Activated naive CD4-positive, alpha-beta T cell treated with anti-CD3 and anti-CD28 coated beads, Interleukin-2, amount 50 U/mL, for 24 hours (primary cell): Measurements from ENCODE around the gene JAML.

Source experiments
- H3K27ac Mint-ChIP-seq: one replicate; pipeline ENCODE4 v1.8.0; 2021; ENCODE audit warnings: mild to moderate bottlenecking, mixed read lengths
- H3K27me3 Mint-ChIP-seq: one replicate; pipeline ENCODE4 v1.8.0; 2021; ENCODE audit warnings: mixed read lengths
- H3K36me3 Mint-ChIP-seq: one replicate; pipeline ENCODE4 v1.8.0; 2021; ENCODE audit warnings: mixed read lengths
- H3K4me1 Mint-ChIP-seq: one replicate; pipeline ENCODE4 v1.8.0; 2021; ENCODE audit warnings: mixed read lengths
- H3K4me3 Mint-ChIP-seq: one replicate; pipeline ENCODE4 v1.8.0; 2021; ENCODE audit warnings: mild to moderate bottlenecking, mixed read lengths
- H3K9me3 Mint-ChIP-seq: one replicate; pipeline ENCODE4 v1.8.0; 2021; ENCODE audit warnings: mixed read lengths

Gene JAML, protein sequence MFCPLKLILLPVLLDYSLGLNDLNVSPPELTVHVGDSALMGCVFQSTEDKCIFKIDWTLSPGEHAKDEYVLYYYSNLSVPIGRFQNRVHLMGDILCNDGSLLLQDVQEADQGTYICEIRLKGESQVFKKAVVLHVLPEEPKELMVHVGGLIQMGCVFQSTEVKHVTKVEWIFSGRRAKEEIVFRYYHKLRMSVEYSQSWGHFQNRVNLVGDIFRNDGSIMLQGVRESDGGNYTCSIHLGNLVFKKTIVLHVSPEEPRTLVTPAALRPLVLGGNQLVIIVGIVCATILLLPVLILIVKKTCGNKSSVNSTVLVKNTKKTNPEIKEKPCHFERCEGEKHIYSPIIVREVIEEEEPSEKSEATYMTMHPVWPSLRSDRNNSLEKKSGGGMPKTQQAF

GRCh38 chr11:118224511-118225188 is at the start of gene JAML:
TSS of gene JAML (minus strand) at chr11:118225011. CDS start at chr11:118214866, 10,145 bp downstream.
- peaks cover 40% of the 10 kb centered on the region for H3K36me3 Mint-ChIP-seq
- no peaks in the 10 kb centered on the region for H3K27me3 Mint-ChIP-seq
- H3K27ac Mint-ChIP-seq = peak within 1 kb of the TSS; percentile 95
- peak within 1 kb of the TSS; percentile 86 for H3K4me3 Mint-ChIP-seq
- no peaks in the 10 kb centered on the region for H3K9me3 Mint-ChIP-seq
- H3K4me1 Mint-ChIP-seq = peaks cover 53% of the 10 kb centered on the region

- Mint-ChIP-seq H3K27me3 (no peaks in the 10 kb centered on the region), H3K9me3 (no peaks in the 10 kb centered on the region), H3K4me1 (peaks cover 30% of the 10 kb centered on the region), H3K36me3 (no peaks in the 10 kb centered on the region), H3K27ac (no peak overlapping the region), H3K4me3 (no peak overlapping the region)
These were observed 49.4 kb upstream of the JAML start for GRCh38 chr11:118274186-118274585.

DNA sequence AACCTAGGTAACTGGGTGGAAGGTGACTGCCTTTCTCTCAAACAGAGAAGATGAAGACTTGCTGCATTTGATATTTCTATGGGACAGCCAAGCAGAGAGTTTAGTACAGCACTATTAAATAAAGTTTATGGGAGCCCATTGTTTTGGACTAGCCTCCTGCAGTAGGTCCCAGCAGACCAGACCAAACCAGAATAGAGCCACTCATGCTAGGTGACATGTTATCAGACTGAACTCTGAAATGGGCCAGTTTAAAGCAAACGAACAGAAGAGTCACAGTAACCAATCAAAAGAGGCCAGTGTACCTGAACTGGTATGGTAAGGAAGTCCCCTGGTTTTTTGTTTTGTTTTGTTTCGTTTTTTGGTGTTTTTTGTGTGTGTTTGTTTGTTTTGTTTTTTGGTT is 47.2 kb upstream of the JAML start:
- no peaks in the 10 kb centered on the region for H3K36me3 Mint-ChIP-seq
- H3K27me3 Mint-ChIP-seq = no peaks in the 10 kb centered on the region
- no peak overlapping the region for H3K4me3 Mint-ChIP-seq
- peak overlapping the region; percentile 31 for H3K27ac Mint-ChIP-seq
- H3K4me1 Mint-ChIP-seq = peaks cover 25% of the 10 kb centered on the region
- no peaks in the 10 kb centered on the region for H3K9me3 Mint-ChIP-seq

- Mint-ChIP-seq H3K9me3 (no peaks in the 10 kb centered on the region), H3K27ac (no peak overlapping the region), H3K36me3 (no peaks in the 10 kb centered on the region), H3K4me3 (no peak overlapping the region), H3K27me3 (no peaks in the 10 kb centered on the region), H3K4me1 (peaks cover 34% of the 10 kb centered on the region)
These were observed 42.7 kb upstream of the JAML start for GRCh38 chr11:118267486-118267885.

- no peaks in the 10 kb centered on the region for H3K27me3 Mint-ChIP-seq
- H3K27ac Mint-ChIP-seq = peak overlapping the region; percentile 41
- H3K9me3 Mint-ChIP-seq = no peaks in the 10 kb centered on the region
- H3K4me3 Mint-ChIP-seq = no peak overlapping the region
- H3K4me1 Mint-ChIP-seq = peaks cover 40% of the 10 kb centered on the region
- peaks cover 4% of the 10 kb centered on the region for H3K36me3 Mint-ChIP-seq
These were observed 41.1 kb upstream of the JAML start for GRCh38 chr11:118265954-118266353.

- peak overlapping the region; percentile 95 for H3K4me3 Mint-ChIP-seq
These were observed 40.0 kb upstream of the JAML start for GRCh38 chr11:118264569-118265465.

GRCh38 chr11:118263695-118264568 is 39.1 kb upstream of the JAML start, which contains the start of gene MPZL2:
TSS of gene MPZL2 (minus strand) at chr11:118264297. CDS start at chr11:118264153, 144 bp downstream.
- H3K4me3 Mint-ChIP-seq = peak within 1 kb of the TSS; percentile 95
- H3K36me3 Mint-ChIP-seq = peaks cover 12% of the 10 kb centered on the region
- H3K4me1 Mint-ChIP-seq = peaks cover 49% of the 10 kb centered on the region
- H3K27me3 Mint-ChIP-seq = no peaks in the 10 kb centered on the region
- H3K27ac Mint-ChIP-seq = peak within 1 kb of the TSS; percentile 90
- H3K9me3 Mint-ChIP-seq = no peaks in the 10 kb centered on the region

More at GRCh38 chr11:118264569-118265465, 40.0 kb upstream of the JAML start:
- Mint-ChIP-seq H3K36me3 (peaks cover 6% of the 10 kb centered on the region), H3K27ac (peak overlapping the region; percentile 90), H3K9me3 (no peaks in the 10 kb centered on the region), H3K27me3 (no peaks in the 10 kb centered on the region), H3K4me1 (peaks cover 48% of the 10 kb centered on the region)

DNA sequence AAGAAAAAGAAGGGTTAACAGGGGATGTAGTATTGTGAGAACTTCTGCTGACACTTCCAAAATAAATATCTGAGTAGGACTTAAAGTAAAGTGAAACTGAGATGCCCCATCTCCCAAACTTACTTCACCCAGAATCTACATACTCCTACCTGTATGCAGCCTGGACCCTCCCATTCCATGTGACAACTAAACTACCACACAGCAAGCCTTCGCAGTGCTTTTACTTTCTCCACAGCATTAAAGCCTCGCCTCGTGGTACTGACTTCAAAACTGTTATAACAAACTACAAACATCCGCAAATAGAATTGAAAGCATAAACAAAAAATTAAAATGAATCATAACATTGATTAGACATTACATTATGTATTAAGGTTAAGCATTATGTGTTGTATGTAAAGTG is 38.3 kb upstream of the JAML start:
- Mint-ChIP-seq H3K27ac (no peak overlapping the region), H3K4me3 (peak overlapping the region; percentile 95), H3K27me3 (no peaks in the 10 kb centered on the region), H3K9me3 (no peaks in the 10 kb centered on the region), H3K36me3 (peaks cover 16% of the 10 kb centered on the region), H3K4me1 (peaks cover 49% of the 10 kb centered on the region)

- Mint-ChIP-seq H3K27ac (no peak overlapping the region), H3K4me3 (no peak overlapping the region), H3K9me3 (no peaks in the 10 kb centered on the region), H3K27me3 (no peaks in the 10 kb centered on the region), H3K36me3 (peaks cover 28% of the 10 kb centered on the region), H3K4me1 (peaks cover 43% of the 10 kb centered on the region)
These were observed 35.5 kb upstream of the JAML start for GRCh38 chr11:118260353-118260752.

GRCh38 chr11:118259138-118259537 is 34.3 kb upstream of the JAML start:
- H3K4me1 Mint-ChIP-seq = peaks cover 36% of the 10 kb centered on the region

DNA sequence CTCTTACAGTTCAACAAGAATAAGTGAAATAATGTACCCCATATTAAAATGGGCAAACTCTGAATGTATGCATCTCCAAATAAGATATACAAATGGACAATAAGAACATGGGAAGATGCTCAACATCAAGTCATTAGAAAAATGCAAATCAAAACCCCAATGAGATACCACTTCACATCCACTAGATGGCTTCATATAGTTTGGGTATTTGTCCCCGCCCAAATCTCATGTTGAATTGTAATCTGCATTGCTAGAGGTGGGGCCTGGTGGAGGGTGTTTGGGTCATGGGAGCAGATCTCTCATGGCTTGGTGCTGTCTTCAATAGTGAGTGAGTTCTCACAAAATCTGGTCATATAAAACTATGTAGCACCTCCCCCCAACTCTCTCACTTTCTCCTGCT is 33.6 kb upstream of the JAML start:
- Mint-ChIP-seq H3K27ac (no peak overlapping the region), H3K27me3 (no peaks in the 10 kb centered on the region), H3K4me1 (peaks cover 29% of the 10 kb centered on the region), H3K36me3 (peaks cover 37% of the 10 kb centered on the region), H3K4me3 (no peak overlapping the region), H3K9me3 (no peaks in the 10 kb centered on the region)

More at GRCh38 chr11:118259138-118259537, 34.3 kb upstream of the JAML start:
- Mint-ChIP-seq H3K27me3 (no peaks in the 10 kb centered on the region), H3K27ac (no peak overlapping the region), H3K4me3 (no peak overlapping the region), H3K36me3 (peaks cover 37% of the 10 kb centered on the region), H3K9me3 (no peaks in the 10 kb centered on the region)

GRCh38 chr11:118252688-118253087 is 27.9 kb upstream of the JAML start:
- H3K4me3 Mint-ChIP-seq = peak overlapping the region; percentile 95
- H3K27ac Mint-ChIP-seq = peak overlapping the region; percentile 99
- H3K9me3 Mint-ChIP-seq = peaks cover 2% of the 10 kb centered on the region
- peaks cover 27% of the 10 kb centered on the region for H3K36me3 Mint-ChIP-seq
- H3K4me1 Mint-ChIP-seq = peaks cover 42% of the 10 kb centered on the region
- H3K27me3 Mint-ChIP-seq = no peaks in the 10 kb centered on the region

GRCh38 chr11:118251858-118252652 is 27.2 kb upstream of the JAML start, which contains the start of gene MPZL3:
TSS of gene MPZL3 (minus strand) at chr11:118252365. CDS start at chr11:118252294, 71 bp downstream.
- H3K27ac Mint-ChIP-seq = peak within 1 kb of the TSS; percentile 99
- no peaks in the 10 kb centered on the region for H3K27me3 Mint-ChIP-seq
- peak within 1 kb of the TSS; percentile 95 for H3K4me3 Mint-ChIP-seq
- H3K4me1 Mint-ChIP-seq = peaks cover 48% of the 10 kb centered on the region
- peaks cover 5% of the 10 kb centered on the region for H3K9me3 Mint-ChIP-seq
- H3K36me3 Mint-ChIP-seq = peaks cover 27% of the 10 kb centered on the region

DNA sequence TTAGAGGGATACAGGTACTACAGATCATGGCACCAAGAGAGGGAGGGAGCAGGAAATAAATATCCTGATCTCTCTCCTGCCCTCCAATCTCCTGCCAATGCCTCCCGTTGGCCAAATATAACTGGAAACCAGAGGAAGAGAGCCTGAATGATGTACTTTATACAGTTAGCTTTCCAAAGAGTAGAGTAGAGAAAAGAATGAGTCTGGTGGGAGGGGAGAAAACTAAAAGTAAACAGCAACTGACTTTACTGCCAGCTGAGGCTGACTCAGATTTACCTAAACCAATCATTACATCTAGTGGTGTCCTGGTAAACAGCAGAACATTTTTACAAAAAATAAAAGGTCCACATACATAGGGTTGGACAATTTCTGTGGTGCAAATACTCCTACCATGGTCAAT is 22.2 kb upstream of the JAML start:
- Mint-ChIP-seq H3K4me1 (peaks cover 79% of the 10 kb centered on the region), H3K9me3 (peaks cover 10% of the 10 kb centered on the region), H3K27ac (peak overlapping the region; percentile 97), H3K27me3 (no peaks in the 10 kb centered on the region), H3K36me3 (peaks cover 19% of the 10 kb centered on the region), H3K4me3 (peak overlapping the region; percentile 51)
